Measurements from ENCODE around the gene DMXL2. TPM values are rescaled to one million over a fixed set of nuclear protein-coding genes. Genes with fewer than 3 reads are reported as not detected.

Gene DMXL2
- total and polyA plus RNA-seq, 9 of the 15 experiments (the other 6 are each of a cell fraction or from before 2014, with no cell fraction given) = 9.3 to 57.7 (median 30.7) TPM

DNA sequence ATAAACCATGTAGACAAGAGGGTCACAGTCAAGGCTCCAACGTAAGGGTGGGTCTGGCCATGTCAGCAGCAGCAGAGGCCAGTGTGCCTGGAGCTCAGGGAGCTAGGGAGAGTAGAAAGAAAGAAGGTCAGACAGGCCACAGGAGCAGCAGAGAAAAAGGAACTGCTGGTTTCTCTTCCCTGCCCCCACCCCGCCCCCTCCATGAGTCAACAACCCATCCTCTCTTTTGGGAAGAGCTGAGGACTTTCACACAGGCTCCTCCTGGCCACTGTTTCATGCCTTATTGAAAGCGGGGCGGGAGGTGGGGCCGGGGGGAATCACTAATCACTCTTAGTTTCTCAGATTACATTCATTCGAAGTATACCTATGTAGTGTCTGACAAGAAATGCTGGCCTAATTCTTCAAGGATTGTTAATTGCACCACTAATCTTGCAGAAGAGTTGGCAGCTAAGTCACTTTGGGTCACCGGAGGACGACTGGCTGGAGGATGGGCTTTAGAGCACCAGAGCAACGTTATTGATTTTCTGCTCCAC, 49.6 kb upstream of the DMXL2 start (continued):
- TF ChIP-seq, protein P1, sequence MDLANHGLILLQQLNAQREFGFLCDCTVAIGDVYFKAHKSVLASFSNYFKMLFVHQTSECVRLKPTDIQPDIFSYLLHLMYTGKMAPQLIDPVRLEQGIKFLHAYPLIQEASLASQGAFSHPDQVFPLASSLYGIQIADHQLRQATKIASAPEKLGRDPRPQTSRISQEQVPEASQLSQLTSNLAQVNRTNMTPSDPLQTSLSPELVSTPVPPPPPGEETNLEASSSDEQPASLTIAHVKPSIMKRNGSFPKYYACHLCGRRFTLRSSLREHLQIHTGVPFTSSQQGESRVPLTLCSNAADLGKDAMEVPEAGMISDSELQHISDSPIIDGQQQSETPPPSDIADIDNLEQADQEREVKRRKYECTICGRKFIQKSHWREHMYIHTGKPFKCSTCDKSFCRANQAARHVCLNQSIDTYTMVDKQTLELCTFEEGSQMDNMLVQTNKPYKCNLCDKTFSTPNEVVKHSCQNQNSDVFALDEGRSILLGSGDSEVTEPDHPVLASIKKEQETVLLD (IDR thresholded peaks at IDR 0.05) = no peak
- TF ChIP-seq RBM39 (optimal IDR thresholded peaks at IDR 0.05; ENCODE audit: low read depth, low read length) (no peak), SMAD3 (CRISPR knock-in tag; conservative IDR thresholded peaks at IDR 0.05) (no peak), HMG20B (CRISPR knock-in tag; IDR thresholded peaks at IDR 0.05) (no peak), SPI1 (IDR thresholded peaks at IDR 0.05; ENCODE audit: borderline replicate concordance, low read depth, low read length) (peak; percentile 95), SNIP1 (IDR thresholded peaks at IDR 0.05; ENCODE audit: low read depth) (no peak), RFX1 (IDR thresholded peaks at IDR 0.05) (no peak), SMARCE1 (IDR thresholded peaks at IDR 0.05) (peak; percentile 75), ZNF121 (CRISPR knock-in tag; conservative IDR thresholded peaks at IDR 0.05) (no peak), KAT2B (IDR thresholded peaks at IDR 0.05; ENCODE audit: low read depth, low read length) (no peak), GABPA (tag; conservative IDR thresholded peaks at IDR 0.05; ENCODE audit: low read depth) (no peak), NFIC (IDR thresholded peaks at IDR 0.05) (no peak), ZNF717 (CRISPR knock-in tag; IDR thresholded peaks at IDR 0.05) (no peak), ZNF75A (CRISPR knock-in tag; IDR thresholded peaks at IDR 0.05) (no peak), TAF1 (IDR thresholded peaks at IDR 0.05; ENCODE audit: control insufficient read depth, extremely low read depth, insufficient read depth, low read length, severe bottlenecking) (no peak), HDAC8 (tag; IDR thresholded peaks at IDR 0.05) (no peak)
- TF ChIP-seq, protein P2, sequence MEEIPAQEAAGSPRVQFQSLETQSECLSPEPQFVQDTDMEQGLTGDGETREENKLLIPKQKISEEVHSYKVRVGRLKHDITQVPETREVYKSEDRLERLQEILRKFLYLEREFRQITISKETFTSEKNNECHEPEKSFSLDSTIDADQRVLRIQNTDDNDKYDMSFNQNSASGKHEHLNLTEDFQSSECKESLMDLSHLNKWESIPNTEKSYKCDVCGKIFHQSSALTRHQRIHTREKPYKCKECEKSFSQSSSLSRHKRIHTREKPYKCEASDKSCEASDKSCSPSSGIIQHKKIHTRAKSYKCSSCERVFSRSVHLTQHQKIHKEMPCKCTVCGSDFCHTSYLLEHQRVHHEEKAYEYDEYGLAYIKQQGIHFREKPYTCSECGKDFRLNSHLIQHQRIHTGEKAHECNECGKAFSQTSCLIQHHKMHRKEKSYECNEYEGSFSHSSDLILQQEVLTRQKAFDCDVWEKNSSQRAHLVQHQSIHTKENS (CRISPR knock-in tag; IDR thresholded peaks at IDR 0.05) = no peak
- TF ChIP-seq, protein P3, sequence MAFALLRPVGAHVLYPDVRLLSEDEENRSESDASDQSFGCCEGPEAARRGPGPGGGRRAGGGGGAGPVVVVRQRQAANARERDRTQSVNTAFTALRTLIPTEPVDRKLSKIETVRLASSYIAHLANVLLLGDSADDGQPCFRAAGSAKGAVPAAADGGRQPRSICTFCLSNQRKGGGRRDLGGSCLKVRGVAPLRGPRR (CRISPR knock-in tag; IDR thresholded peaks at IDR 0.05) = no peak
- TF ChIP-seq, protein P4, sequence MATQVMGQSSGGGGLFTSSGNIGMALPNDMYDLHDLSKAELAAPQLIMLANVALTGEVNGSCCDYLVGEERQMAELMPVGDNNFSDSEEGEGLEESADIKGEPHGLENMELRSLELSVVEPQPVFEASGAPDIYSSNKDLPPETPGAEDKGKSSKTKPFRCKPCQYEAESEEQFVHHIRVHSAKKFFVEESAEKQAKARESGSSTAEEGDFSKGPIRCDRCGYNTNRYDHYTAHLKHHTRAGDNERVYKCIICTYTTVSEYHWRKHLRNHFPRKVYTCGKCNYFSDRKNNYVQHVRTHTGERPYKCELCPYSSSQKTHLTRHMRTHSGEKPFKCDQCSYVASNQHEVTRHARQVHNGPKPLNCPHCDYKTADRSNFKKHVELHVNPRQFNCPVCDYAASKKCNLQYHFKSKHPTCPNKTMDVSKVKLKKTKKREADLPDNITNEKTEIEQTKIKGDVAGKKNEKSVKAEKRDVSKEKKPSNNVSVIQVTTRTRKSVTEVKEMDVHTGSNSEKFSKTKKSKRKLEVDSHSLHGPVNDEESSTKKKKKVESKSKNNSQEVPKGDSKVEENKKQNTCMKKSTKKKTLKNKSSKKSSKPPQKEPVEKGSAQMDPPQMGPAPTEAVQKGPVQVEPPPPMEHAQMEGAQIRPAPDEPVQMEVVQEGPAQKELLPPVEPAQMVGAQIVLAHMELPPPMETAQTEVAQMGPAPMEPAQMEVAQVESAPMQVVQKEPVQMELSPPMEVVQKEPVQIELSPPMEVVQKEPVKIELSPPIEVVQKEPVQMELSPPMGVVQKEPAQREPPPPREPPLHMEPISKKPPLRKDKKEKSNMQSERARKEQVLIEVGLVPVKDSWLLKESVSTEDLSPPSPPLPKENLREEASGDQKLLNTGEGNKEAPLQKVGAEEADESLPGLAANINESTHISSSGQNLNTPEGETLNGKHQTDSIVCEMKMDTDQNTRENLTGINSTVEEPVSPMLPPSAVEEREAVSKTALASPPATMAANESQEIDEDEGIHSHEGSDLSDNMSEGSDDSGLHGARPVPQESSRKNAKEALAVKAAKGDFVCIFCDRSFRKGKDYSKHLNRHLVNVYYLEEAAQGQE (IDR thresholded peaks at IDR 0.05; ENCODE audit: borderline replicate concordance) = peak; percentile 18; the same call in 1 of the 2 replicates
- TF ChIP-seq, protein P4 (CRISPR knock-in tag; IDR thresholded peaks at IDR 0.05; ENCODE audit: low read depth) = no peak
